ENCODE data around the gene OPTC. TPM values are rescaled to one million over a fixed set of nuclear protein-coding genes. Genes with fewer than 3 reads are reported as not detected.

The OPTC gene
- total and polyA plus RNA-seq, 2 of the 13 experiments (the other 11 are each of a cell fraction or from before 2014, with no cell fraction given) = not detected

- Histone ChIP-seq H4K20me1 (ENCODE audit: insufficient read depth, low read length) (peaks cover 2% of the 10 kb centered on the region; the same call in 1 of the 2 replicates), H3K27me3 (ENCODE audit: control insufficient read depth in 1 of 2, insufficient read depth in 2 of 2, low read length in 2 of 2) (peaks cover 3 to 28% of the 10 kb centered on the region in 2 experiments; a peak in 4 of 5 replicates), H3K9ac (ENCODE audit: insufficient read depth, low read depth, low read length) (no peak overlapping the region), H3K79me2 (ENCODE audit: insufficient read depth, low read length) (no peaks in the 10 kb centered on the region), H3K36me3 (replicated peaks in 1 of 2; ENCODE audit: control insufficient read depth in 1 of 2, insufficient read depth in 2 of 2, low read length in 2 of 2) (no peaks in the 10 kb centered on the region), H3K4me3 (replicated peaks in 1 of 3; ENCODE audit: insufficient read depth in 1 of 3, low read depth in 2 of 3, low read length in 3 of 3) (no peak overlapping the region), H3K9me3 (ENCODE audit: low read length) (no peaks in the 10 kb centered on the region), H3K27ac (ENCODE audit: extremely low read length, insufficient read depth, low read length) (no peak overlapping the region), H3K4me1 (ENCODE audit: insufficient read depth, low read length) (no peaks in the 10 kb centered on the region), H2AFZ (ENCODE audit: low read length) (no peak overlapping the region), H3K4me2 (ENCODE audit: low read depth, low read length) (no peak overlapping the region)
- DNase-seq (ENCODE audit: low spot score) (no peak), FAIRE-seq (no peak), ATAC-seq (no peak)
- ChIA-PET POLR2A (no interaction called here), CTCF (ENCODE audit: low intra/inter-chr PET ratio, low total read pairs) (no interaction called here)
- no peak for TF ChIP-seq DMAP1 (CRISPR knock-in tag; IDR thresholded peaks at IDR 0.05)
- no peak for TF ChIP-seq TSC22D2 (CRISPR knock-in tag; IDR thresholded peaks at IDR 0.05; ENCODE audit: borderline replicate concordance)
- no peak for TF ChIP-seq ZUFSP (CRISPR knock-in tag; IDR thresholded peaks at IDR 0.05; ENCODE audit: borderline replicate concordance)
- BruUV-seq (replicated peaks) = no TSS peak
- in situ Hi-C loops (cut with HindIII; ENCODE audit: extremely low pct_ligation_motif_present, low pct_unique_long_range_greater_than_20kb) (no loop called here), intact Hi-C loops (cut with micrococcal nuclease; ENCODE audit: unreplicated experiment) (no loop called here)
- 48% methylated on average over 8 of the region's 9 CpGs for WGBS (ENCODE audit: low lambda C conversion rate)
These were observed 22.2 kb downstream of the OPTC start for GRCh38 chr1:203516184-203516583.

- BruUV-seq (replicated peaks) = no TSS peak
- Histone ChIP-seq H2AFZ (ENCODE audit: low read length) (no peak overlapping the region), H3K9me3 (ENCODE audit: low read length) (no peaks in the 10 kb centered on the region), H3K36me3 (replicated peaks in 1 of 2; ENCODE audit: control insufficient read depth in 1 of 2, insufficient read depth in 2 of 2, low read length in 2 of 2) (no peaks in the 10 kb centered on the region), H3K79me2 (ENCODE audit: insufficient read depth, low read length) (no peaks in the 10 kb centered on the region), H3K9ac (ENCODE audit: insufficient read depth, low read depth, low read length) (no peak overlapping the region), H3K27ac (ENCODE audit: extremely low read length, insufficient read depth, low read length) (no peak overlapping the region), H3K27me3 (ENCODE audit: control insufficient read depth in 1 of 2, insufficient read depth in 2 of 2, low read length in 2 of 2) (peaks cover 3 to 26% of the 10 kb centered on the region in 2 experiments; a peak in 4 of 5 replicates), H3K4me1 (ENCODE audit: insufficient read depth, low read length) (no peaks in the 10 kb centered on the region), H3K4me3 (replicated peaks in 1 of 3; ENCODE audit: insufficient read depth in 1 of 3, low read depth in 2 of 3, low read length in 3 of 3) (no peak overlapping the region), H4K20me1 (ENCODE audit: insufficient read depth, low read length) (peaks cover 2% of the 10 kb centered on the region; the same call in 1 of the 2 replicates), H3K4me2 (ENCODE audit: low read depth, low read length) (no peak overlapping the region)
- WGBS (ENCODE audit: low lambda C conversion rate) = 44% methylated on average over 4 of the region's 5 CpGs
- intact Hi-C loops (cut with micrococcal nuclease; ENCODE audit: unreplicated experiment) (no loop called here), in situ Hi-C loops (cut with HindIII; ENCODE audit: extremely low pct_ligation_motif_present, low pct_unique_long_range_greater_than_20kb) (no loop called here)
- DNase-seq (ENCODE audit: low spot score) (no peak), ATAC-seq (no peak), FAIRE-seq (no peak)
- TF ChIP-seq ZSCAN22 (CRISPR knock-in tag; IDR thresholded peaks at IDR 0.05) (no peak), ZFY (CRISPR knock-in tag; IDR thresholded peaks at IDR 0.05) (no peak), TSC22D2 (CRISPR knock-in tag; IDR thresholded peaks at IDR 0.05; ENCODE audit: borderline replicate concordance) (no peak)
- TF ChIP-seq, protein P1, sequence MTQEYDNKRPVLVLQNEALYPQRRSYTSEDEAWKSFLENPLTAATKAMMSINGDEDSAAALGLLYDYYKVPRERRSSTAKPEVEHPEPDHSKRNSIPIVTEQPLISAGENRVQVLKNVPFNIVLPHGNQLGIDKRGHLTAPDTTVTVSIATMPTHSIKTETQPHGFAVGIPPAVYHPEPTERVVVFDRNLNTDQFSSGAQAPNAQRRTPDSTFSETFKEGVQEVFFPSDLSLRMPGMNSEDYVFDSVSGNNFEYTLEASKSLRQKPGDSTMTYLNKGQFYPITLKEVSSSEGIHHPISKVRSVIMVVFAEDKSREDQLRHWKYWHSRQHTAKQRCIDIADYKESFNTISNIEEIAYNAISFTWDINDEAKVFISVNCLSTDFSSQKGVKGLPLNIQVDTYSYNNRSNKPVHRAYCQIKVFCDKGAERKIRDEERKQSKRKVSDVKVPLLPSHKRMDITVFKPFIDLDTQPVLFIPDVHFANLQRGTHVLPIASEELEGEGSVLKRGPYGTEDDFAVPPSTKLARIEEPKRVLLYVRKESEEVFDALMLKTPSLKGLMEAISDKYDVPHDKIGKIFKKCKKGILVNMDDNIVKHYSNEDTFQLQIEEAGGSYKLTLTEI (CRISPR knock-in tag; conservative IDR thresholded peaks at IDR 0.05) = no peak
- ChIA-PET CTCF (ENCODE audit: low intra/inter-chr PET ratio, low total read pairs) (no interaction called here), POLR2A (no interaction called here)
These were observed 23.0 kb downstream of the OPTC start for GRCh38 chr1:203516906-203517305.

Data from HepG2 (cell line).